GM12878 (cell line): ENCODE results near the gene LY6G5B. TPM values are rescaled to one million over a fixed set of nuclear protein-coding genes. Genes with fewer than 3 reads are reported as not detected.

Experiments
- BHLHE40 ChIP-seq, 2 experiments: fragments of 450-650 bp in 1 of 2; IDR thresholded peaks; 2 replicates each; pipeline ENCODE4 v1.6.1; 2011 to 2017; ENCODE audit warnings: low read depth in 2 of 2, borderline replicate concordance in 1 of 2, improper control_type of control experiment in 1 of 2, low read length in 1 of 2, mild to moderate bottlenecking in 1 of 2
- CHD1 ChIP-seq: IDR thresholded peaks from 2 replicates; pipeline ENCODE4 v1.6.1; 2012; ENCODE audit warnings: low read depth, low read length, improper control_type of control experiment
- CHD4 ChIP-seq: fragments of 200-600 bp; sonication (generic); IDR thresholded peaks from 2 replicates; pipeline ENCODE4 v1.6.1; 2016; ENCODE audit warnings: mild to moderate bottlenecking
- E2F4 ChIP-seq: IDR thresholded peaks from 2 replicates; pipeline ENCODE4 v1.6.1; 2012; ENCODE audit warnings: low read depth, low read length, improper control_type of control experiment
- HDAC2 ChIP-seq: fragments of 200-600 bp; sonication (generic); IDR thresholded peaks from 2 replicates; pipeline ENCODE4 v1.6.1; 2017
- HDAC6 ChIP-seq: fragments of 200-600 bp; sonication (generic); IDR thresholded peaks from one replicate; pipeline ENCODE4 v1.8.0; 2017; ENCODE audit warnings: antibody characterized with exemption; ENCODE audit not compliant: unreplicated experiment
- HSF1 ChIP-seq: fragments of 150-350 bp; IDR thresholded peaks from 2 replicates; pipeline ENCODE4 v1.6.1; 2014; ENCODE audit warnings: mild to moderate bottlenecking, low read depth, low read length
- KDM1A ChIP-seq: fragments of 200-600 bp; sonication (generic); IDR thresholded peaks from 2 replicates; pipeline ENCODE4 v1.6.1; 2016; ENCODE audit warnings: borderline replicate concordance
- MLLT1 ChIP-seq: fragments of 450-650 bp; IDR thresholded peaks from 2 replicates; pipeline ENCODE4 v1.6.1; 2016; ENCODE audit warnings: mild to moderate bottlenecking
- MTA2 ChIP-seq: fragments of 450-650 bp; IDR thresholded peaks from 2 replicates; pipeline ENCODE4 v1.6.1; 2016; ENCODE audit warnings: low read depth, mild to moderate bottlenecking, moderate library complexity
- NFYA ChIP-seq: IDR thresholded peaks from 2 replicates; pipeline ENCODE4 v1.6.1; 2011; ENCODE audit warnings: low read depth, mild to moderate bottlenecking, low read length, improper control_type of control experiment, borderline replicate concordance
- NR2C2 ChIP-seq: IDR thresholded peaks from 2 replicates; pipeline ENCODE4 v1.6.1; 2011; ENCODE audit warnings: borderline replicate concordance, low read depth; ENCODE audit not compliant: control insufficient read depth, insufficient read length
- POU2F2 ChIP-seq: IDR thresholded peaks from 3 replicates; pipeline ENCODE4 v1.6.1; 2011; ENCODE audit warnings: low read depth, mild to moderate bottlenecking, low read length, borderline replicate concordance
- RFX5 ChIP-seq: IDR thresholded peaks from 2 replicates; pipeline ENCODE4 v1.6.1; 2011; ENCODE audit warnings: low read depth, low read length, improper control_type of control experiment
- STAT1 ChIP-seq: fragments of 450-650 bp; conservative IDR thresholded peaks from 2 replicates; pipeline ENCODE4 v1.6.1; 2014; ENCODE audit warnings: antibody characterized with exemption, mild to moderate bottlenecking
- SUPT20H ChIP-seq: IDR thresholded peaks from 2 replicates; pipeline ENCODE4 v1.6.1; 2011; ENCODE audit warnings: low read depth, mild to moderate bottlenecking, low read length, moderate library complexity, borderline replicate concordance; ENCODE audit not compliant: control insufficient read depth
- YY1 ChIP-seq: IDR thresholded peaks from 2 replicates; pipeline ENCODE4 v1.6.1; 2011; ENCODE audit warnings: low read depth, mild to moderate bottlenecking, low read length
- ZNF622 ChIP-seq: fragments of 450-650 bp; IDR thresholded peaks from 2 replicates; pipeline ENCODE4 v1.6.1; 2017; ENCODE audit warnings: mild to moderate bottlenecking, inconsistent platforms
- polyA plus RNA-seq, 11 experiments: library from polyadenylated mRNA; depleted of rRNA in 4 of 11; unstranded in 6 of 11; stranded (reverse) in 5 of 11; fragments of >200 nt; fragmentation: Nextera tagmentation in 4 of 11; fragmentation: Illumina TruSeq in 1 of 11; extraction: Ambion mirVana in 4 of 11; extraction: Trizol in 1 of 11; gene quantifications; 1 replicate in 1 of 11; 2 replicates in 10 of 11; pipeline versions ENCODE4 v1.2.1 to v1.2.3, GENCODE V29; 2011 to 2016; ENCODE audit warnings: inconsistent platforms in 2 of 11, missing spikeins in 2 of 11, low read depth in 1 of 11
- total RNA-seq, 4 experiments: library from RNA; depleted of rRNA in 3 of 4; stranded (reverse); fragments of >200 nt in 3 of 4; fragmentation: Illumina TruSeq in 1 of 4; extraction: Trizol in 1 of 4; gene quantifications; 2 replicates each; pipeline versions ENCODE4 v1.2.1 to v1.2.3, GENCODE V29; 2013 to 2021
- TF ChIP-seq, protein P1 (sequence below): IDR thresholded peaks from 2 replicates; pipeline ENCODE4 v1.6.1; 2012; ENCODE audit warnings: mild to moderate bottlenecking, low read depth, low read length
- TF ChIP-seq, protein P2 (sequence below): IDR thresholded peaks from 2 replicates; pipeline ENCODE4 v1.6.1; 2011; ENCODE audit warnings: low read depth, low read length, improper control_type of control experiment, borderline replicate concordance

Gene LY6G5B
- total and polyA plus RNA-seq, 10 of the 15 experiments (the other 5 are each of a cell fraction or from before 2014, with no cell fraction given): 3.2 to 16.5 (median 7.5) TPM

GRCh38 chr6:31665501-31666336 lies 4.1 kb upstream of the LY6G5B start, which contains the start of gene CSNK2B (continued):
- TF ChIP-seq MLLT1: 0 out of 2 replicates have a peak, but pooled peaks have one; percentile 13
- no peak for TF ChIP-seq HDAC2
- 0 out of 2 replicates have a peak, but pooled peaks have one; percentile 40 for TF ChIP-seq CHD1
- TF ChIP-seq, protein P1, sequence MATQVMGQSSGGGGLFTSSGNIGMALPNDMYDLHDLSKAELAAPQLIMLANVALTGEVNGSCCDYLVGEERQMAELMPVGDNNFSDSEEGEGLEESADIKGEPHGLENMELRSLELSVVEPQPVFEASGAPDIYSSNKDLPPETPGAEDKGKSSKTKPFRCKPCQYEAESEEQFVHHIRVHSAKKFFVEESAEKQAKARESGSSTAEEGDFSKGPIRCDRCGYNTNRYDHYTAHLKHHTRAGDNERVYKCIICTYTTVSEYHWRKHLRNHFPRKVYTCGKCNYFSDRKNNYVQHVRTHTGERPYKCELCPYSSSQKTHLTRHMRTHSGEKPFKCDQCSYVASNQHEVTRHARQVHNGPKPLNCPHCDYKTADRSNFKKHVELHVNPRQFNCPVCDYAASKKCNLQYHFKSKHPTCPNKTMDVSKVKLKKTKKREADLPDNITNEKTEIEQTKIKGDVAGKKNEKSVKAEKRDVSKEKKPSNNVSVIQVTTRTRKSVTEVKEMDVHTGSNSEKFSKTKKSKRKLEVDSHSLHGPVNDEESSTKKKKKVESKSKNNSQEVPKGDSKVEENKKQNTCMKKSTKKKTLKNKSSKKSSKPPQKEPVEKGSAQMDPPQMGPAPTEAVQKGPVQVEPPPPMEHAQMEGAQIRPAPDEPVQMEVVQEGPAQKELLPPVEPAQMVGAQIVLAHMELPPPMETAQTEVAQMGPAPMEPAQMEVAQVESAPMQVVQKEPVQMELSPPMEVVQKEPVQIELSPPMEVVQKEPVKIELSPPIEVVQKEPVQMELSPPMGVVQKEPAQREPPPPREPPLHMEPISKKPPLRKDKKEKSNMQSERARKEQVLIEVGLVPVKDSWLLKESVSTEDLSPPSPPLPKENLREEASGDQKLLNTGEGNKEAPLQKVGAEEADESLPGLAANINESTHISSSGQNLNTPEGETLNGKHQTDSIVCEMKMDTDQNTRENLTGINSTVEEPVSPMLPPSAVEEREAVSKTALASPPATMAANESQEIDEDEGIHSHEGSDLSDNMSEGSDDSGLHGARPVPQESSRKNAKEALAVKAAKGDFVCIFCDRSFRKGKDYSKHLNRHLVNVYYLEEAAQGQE: no peak
- TF ChIP-seq, protein P2, sequence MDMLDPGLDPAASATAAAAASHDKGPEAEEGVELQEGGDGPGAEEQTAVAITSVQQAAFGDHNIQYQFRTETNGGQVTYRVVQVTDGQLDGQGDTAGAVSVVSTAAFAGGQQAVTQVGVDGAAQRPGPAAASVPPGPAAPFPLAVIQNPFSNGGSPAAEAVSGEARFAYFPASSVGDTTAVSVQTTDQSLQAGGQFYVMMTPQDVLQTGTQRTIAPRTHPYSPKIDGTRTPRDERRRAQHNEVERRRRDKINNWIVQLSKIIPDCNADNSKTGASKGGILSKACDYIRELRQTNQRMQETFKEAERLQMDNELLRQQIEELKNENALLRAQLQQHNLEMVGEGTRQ: peak; percentile 28
- TF ChIP-seq NR2C2: no peak
- no peak for TF ChIP-seq E2F4
- no peak for TF ChIP-seq NFYA
- TF ChIP-seq BHLHE40 (IDR thresholded peaks at IDR 0.05; ENCODE audit: borderline replicate concordance in 1 of 2, low read depth in 2 of 2, low read length in 1 of 2): peak; percentile 59 to 67
- no peak for TF ChIP-seq CHD4
- TF ChIP-seq HDAC6: no peak
- TF ChIP-seq POU2F2: peak; percentile 60; the same call in 2 of the 3 replicates
- peak; percentile 87 for TF ChIP-seq MTA2
- TF ChIP-seq ZNF622: no peak
- TF ChIP-seq RFX5: no peak
- no peak for TF ChIP-seq SUPT20H
- no peak for TF ChIP-seq KDM1A
- peak; percentile 84 for TF ChIP-seq YY1
- no peak for TF ChIP-seq STAT1
- no peak for TF ChIP-seq HSF1
